Testis (tissue), 2 donors: ENCODE data around the gene ADAMTSL1.

Experiments used
- CTCF ChIP-seq, 3 experiments: fragments of 450-650 bp in 2 of 3; fragments of 200-600 bp in 1 of 3; sonication (generic) in 1 of 3; IDR thresholded peaks; one replicate each; pipeline ENCODE4 v1.5.1; 2016 to 2019; ENCODE audit warnings: antibody characterized with exemption in 3 of 3, mild to moderate bottlenecking in 2 of 3, moderate library complexity in 1 of 3
- POLR2A ChIP-seq: fragments of 450-650 bp; IDR thresholded peaks from one replicate; pipeline ENCODE4 v1.6.1; 2017; ENCODE audit warnings: antibody characterized with exemption, mild to moderate bottlenecking, moderate library complexity

DNA sequence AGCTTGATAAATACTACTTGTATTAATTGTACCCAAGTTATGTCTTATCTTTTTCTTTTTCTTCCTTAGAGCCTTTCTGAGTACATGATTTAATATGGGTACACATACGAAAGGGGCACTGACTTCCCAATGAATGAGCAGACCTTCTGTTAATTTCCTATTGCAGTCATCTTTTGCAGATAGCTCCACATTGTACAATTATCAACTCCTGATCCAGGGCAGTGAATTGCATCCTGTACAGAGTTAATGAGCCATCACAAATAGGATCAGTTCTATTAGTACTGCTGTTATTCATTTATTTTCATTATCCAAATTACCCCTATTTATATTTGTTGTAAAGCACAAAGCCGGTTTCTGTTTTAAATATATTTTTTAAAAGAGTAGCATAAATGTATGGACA lies 105.6 kb downstream of the ADAMTSL1 start:
- no peak for TF ChIP-seq CTCF (IDR thresholded peaks at IDR 0.05)
- TF ChIP-seq POLR2A, result no peak
